Measurements from ENCODE around the gene HMGN3. TPM values are rescaled to one million over a fixed set of nuclear protein-coding genes. Genes with fewer than 3 reads are reported as not detected.
A peak's percentile ranks its signal among the peaks of the same experiment; 100 is the strongest.

HMGN3 gene
- total and polyA plus RNA-seq, 2 of the 13 experiments (the other 11 are each of a cell fraction or from before 2014, with no cell fraction given), result 67.9 to 145 TPM

DNA sequence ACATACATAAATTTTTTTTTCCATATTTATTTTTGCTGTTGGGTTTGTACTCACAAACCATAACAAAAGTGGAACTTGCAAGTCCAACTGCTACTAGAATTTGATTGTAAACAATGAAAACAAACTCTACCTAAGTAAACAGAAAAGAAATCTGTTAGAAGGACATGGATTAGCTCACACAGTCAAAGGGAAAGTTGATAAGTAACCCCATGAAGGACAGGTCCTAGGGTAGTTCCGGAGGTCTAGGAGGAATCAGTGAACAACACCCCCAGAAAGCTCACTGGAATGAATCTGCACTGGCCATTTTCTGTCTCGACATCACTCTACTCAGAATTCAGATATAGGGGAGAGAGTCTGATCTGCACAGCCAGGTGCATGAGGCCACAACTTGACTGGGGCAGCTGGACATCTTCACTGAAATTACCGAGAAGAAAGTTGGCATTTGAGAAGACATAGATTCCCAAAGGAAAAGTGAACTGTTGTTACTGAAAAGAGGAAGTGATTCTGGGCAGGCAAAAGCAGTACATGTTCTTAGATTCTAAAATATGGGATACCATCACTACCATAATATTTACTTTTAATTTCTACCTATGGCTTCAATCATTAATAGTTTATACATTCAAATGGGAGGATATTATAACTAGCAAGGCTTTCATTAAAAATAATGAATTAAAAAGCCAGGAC is 76.4 kb downstream of the HMGN3 start (continued):
- TF ChIP-seq, protein P1, sequence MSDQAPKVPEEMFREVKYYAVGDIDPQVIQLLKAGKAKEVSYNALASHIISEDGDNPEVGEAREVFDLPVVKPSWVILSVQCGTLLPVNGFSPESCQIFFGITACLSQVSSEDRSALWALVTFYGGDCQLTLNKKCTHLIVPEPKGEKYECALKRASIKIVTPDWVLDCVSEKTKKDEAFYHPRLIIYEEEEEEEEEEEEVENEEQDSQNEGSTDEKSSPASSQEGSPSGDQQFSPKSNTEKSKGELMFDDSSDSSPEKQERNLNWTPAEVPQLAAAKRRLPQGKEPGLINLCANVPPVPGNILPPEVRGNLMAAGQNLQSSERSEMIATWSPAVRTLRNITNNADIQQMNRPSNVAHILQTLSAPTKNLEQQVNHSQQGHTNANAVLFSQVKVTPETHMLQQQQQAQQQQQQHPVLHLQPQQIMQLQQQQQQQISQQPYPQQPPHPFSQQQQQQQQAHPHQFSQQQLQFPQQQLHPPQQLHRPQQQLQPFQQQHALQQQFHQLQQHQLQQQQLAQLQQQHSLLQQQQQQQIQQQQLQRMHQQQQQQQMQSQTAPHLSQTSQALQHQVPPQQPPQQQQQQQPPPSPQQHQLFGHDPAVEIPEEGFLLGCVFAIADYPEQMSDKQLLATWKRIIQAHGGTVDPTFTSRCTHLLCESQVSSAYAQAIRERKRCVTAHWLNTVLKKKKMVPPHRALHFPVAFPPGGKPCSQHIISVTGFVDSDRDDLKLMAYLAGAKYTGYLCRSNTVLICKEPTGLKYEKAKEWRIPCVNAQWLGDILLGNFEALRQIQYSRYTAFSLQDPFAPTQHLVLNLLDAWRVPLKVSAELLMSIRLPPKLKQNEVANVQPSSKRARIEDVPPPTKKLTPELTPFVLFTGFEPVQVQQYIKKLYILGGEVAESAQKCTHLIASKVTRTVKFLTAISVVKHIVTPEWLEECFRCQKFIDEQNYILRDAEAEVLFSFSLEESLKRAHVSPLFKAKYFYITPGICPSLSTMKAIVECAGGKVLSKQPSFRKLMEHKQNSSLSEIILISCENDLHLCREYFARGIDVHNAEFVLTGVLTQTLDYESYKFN (CRISPR knock-in tag; conservative IDR thresholded peaks at IDR 0.05), result peak; percentile 89
- TF ChIP-seq ZNF431 (CRISPR knock-in tag; IDR thresholded peaks at IDR 0.05; ENCODE audit: borderline replicate concordance, low read depth) (no peak), MIER3 (CRISPR knock-in tag; IDR thresholded peaks at IDR 0.05; ENCODE audit: borderline replicate concordance) (peak; percentile 57; the same call in 1 of the 2 replicates), GATAD2A (CRISPR knock-in tag; IDR thresholded peaks at IDR 0.05) (peak; percentile 86; the same call in 1 of the 2 replicates), ATF1 (CRISPR knock-in tag; IDR thresholded peaks at IDR 0.05) (no peak), SMARCC2 (IDR thresholded peaks at IDR 0.05) (no peak), ETV5 (CRISPR knock-in tag; IDR thresholded peaks at IDR 0.05; ENCODE audit: borderline replicate concordance) (peak; percentile 85; the same call in 1 of the 2 replicates), TEAD3 (CRISPR knock-in tag; optimal IDR thresholded peaks at IDR 0.05; ENCODE audit: borderline replicate concordance) (peak; percentile 47), ELF3 (CRISPR knock-in tag; IDR thresholded peaks at IDR 0.05) (peak; percentile 69), ZNF30 (CRISPR knock-in tag; IDR thresholded peaks at IDR 0.05) (no peak)
- TF ChIP-seq, protein P2, sequence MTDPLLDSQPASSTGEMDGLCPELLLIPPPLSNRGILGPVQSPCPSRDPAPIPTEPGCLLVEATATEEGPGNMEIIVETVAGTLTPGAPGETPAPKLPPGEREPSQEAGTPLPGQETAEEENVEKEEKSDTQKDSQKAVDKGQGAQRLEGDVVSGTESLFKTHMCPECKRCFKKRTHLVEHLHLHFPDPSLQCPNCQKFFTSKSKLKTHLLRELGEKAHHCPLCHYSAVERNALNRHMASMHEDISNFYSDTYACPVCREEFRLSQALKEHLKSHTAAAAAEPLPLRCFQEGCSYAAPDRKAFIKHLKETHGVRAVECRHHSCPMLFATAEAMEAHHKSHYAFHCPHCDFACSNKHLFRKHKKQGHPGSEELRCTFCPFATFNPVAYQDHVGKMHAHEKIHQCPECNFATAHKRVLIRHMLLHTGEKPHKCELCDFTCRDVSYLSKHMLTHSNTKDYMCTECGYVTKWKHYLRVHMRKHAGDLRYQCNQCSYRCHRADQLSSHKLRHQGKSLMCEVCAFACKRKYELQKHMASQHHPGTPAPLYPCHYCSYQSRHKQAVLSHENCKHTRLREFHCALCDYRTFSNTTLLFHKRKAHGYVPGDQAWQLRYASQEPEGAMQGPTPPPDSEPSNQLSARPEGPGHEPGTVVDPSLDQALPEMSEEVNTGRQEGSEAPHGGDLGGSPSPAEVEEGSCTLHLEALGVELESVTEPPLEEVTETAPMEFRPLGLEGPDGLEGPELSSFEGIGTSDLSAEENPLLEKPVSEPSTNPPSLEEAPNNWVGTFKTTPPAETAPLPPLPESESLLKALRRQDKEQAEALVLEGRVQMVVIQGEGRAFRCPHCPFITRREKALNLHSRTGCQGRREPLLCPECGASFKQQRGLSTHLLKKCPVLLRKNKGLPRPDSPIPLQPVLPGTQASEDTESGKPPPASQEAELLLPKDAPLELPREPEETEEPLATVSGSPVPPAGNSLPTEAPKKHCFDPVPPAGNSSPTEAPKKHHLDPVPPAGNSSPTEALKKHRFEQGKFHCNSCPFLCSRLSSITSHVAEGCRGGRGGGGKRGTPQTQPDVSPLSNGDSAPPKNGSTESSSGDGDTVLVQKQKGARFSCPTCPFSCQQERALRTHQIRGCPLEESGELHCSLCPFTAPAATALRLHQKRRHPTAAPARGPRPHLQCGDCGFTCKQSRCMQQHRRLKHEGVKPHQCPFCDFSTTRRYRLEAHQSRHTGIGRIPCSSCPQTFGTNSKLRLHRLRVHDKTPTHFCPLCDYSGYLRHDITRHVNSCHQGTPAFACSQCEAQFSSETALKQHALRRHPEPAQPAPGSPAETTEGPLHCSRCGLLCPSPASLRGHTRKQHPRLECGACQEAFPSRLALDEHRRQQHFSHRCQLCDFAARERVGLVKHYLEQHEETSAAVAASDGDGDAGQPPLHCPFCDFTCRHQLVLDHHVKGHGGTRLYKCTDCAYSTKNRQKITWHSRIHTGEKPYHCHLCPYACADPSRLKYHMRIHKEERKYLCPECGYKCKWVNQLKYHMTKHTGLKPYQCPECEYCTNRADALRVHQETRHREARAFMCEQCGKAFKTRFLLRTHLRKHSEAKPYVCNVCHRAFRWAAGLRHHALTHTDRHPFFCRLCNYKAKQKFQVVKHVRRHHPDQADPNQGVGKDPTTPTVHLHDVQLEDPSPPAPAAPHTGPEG (CRISPR knock-in tag; IDR thresholded peaks at IDR 0.05), result no peak
- TF ChIP-seq, protein P3, sequence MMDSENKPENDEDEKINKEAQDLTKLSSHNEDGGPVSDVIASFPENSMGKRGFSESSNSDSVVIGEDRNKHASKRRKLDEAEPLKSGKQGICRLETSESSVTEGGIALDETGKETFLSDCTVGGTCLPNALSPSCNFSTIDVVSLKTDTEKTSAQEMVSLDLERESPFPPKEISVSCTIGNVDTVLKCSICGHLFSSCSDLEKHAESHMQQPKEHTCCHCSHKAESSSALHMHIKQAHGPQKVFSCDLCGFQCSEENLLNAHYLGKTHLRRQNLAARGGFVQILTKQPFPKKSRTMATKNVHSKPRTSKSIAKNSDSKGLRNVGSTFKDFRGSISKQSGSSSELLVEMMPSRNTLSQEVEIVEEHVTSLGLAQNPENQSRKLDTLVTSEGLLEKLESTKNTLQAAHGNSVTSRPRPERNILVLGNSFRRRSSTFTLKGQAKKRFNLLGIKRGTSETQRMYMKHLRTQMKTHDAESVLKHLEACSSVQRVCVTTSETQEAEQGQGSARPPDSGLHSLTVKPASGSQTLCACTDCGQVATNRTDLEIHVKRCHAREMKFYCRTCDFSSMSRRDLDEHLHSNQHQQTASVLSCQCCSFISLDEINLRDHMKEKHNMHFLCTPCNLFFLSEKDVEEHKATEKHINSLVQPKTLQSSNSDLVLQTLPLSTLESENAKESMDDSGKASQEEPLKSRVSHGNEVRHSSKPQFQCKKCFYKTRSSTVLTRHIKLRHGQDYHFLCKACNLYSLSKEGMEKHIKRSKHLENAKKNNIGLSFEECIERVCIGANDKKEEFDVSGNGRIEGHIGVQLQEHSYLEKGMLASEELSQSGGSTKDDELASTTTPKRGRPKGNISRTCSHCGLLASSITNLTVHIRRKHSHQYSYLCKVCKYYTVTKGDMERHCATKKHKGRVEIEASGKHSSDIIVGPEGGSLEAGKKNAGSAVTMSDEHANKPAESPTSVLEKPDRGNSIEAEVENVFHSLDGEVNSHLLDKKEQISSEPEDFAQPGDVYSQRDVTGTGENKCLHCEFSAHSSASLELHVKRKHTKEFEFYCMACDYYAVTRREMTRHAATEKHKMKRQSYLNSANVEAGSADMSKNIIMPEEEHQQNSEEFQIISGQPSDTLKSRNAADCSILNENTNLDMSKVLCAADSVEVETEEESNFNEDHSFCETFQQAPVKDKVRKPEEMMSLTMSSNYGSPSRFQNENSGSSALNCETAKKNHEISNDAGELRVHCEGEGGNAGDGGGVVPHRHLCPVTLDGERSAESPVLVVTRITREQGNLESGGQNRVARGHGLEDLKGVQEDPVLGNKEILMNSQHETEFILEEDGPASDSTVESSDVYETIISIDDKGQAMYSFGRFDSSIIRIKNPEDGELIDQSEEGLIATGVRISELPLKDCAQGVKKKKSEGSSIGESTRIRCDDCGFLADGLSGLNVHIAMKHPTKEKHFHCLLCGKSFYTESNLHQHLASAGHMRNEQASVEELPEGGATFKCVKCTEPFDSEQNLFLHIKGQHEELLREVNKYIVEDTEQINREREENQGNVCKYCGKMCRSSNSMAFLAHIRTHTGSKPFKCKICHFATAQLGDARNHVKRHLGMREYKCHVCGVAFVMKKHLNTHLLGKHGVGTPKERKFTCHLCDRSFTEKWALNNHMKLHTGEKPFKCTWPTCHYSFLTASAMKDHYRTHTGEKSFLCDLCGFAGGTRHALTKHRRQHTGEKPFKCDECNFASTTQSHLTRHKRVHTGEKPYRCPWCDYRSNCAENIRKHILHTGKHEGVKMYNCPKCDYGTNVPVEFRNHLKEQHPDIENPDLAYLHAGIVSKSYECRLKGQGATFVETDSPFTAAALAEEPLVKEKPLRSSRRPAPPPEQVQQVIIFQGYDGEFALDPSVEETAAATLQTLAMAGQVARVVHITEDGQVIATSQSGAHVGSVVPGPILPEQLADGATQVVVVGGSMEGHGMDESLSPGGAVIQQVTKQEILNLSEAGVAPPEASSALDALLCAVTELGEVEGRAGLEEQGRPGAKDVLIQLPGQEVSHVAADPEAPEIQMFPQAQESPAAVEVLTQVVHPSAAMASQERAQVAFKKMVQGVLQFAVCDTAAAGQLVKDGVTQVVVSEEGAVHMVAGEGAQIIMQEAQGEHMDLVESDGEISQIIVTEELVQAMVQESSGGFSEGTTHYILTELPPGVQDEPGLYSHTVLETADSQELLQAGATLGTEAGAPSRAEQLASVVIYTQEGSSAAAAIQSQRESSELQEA (CRISPR knock-in tag; IDR thresholded peaks at IDR 0.05; ENCODE audit: not compliant biosample characterization), result no peak

Data from HepG2 (cell line).